HCT116 (cell line): Measurements from ENCODE around the gene TM7SF3.

ENCODE experiments used
- CBX3 ChIP-seq: IDR thresholded peaks from 2 replicates; pipeline ENCODE4 v1.6.1; 2012; ENCODE audit warnings: low read depth
- CTCF ChIP-seq, 3 experiments: fragments of 200-600 bp in 1 of 3; sonication (generic) in 1 of 3; IDR thresholded peaks in 2 of 3; conservative IDR thresholded peaks in 1 of 3; 2 replicates each; pipeline ENCODE4 v1.5.1; 2012 to 2017; ENCODE audit warnings: low read depth in 2 of 3, low read length in 2 of 3, antibody characterized with exemption in 1 of 3, borderline replicate concordance in 1 of 3, control low read depth in 1 of 3, mild to moderate bottlenecking in 1 of 3, mixed read lengths in 1 of 3, mixed run types in 1 of 3, moderate library complexity in 1 of 3; ENCODE audit not compliant: insufficient read depth in 1 of 3
- EZH2 ChIP-seq: fragments of 200-600 bp; sonication (generic); IDR thresholded peaks from 2 replicates; pipeline ENCODE4 v1.6.1; 2017; ENCODE audit warnings: antibody characterized with exemption, mixed run types
- MAX ChIP-seq: IDR thresholded peaks from 2 replicates; pipeline ENCODE4 v1.6.1; 2012
- POLR2A ChIP-seq: IDR thresholded peaks from 2 replicates; pipeline ENCODE4 v1.7.0; 2011; ENCODE audit warnings: borderline replicate concordance; ENCODE audit not compliant: insufficient read depth, insufficient read length; ENCODE audit errors: extremely low read depth
- POLR2AphosphoS5 ChIP-seq: IDR thresholded peaks from 2 replicates; pipeline ENCODE4 v1.6.1; 2011; ENCODE audit warnings: mild to moderate bottlenecking, low read depth, low read length, moderate library complexity
- SP1 ChIP-seq: IDR thresholded peaks from 2 replicates; pipeline ENCODE4 v1.6.1; 2012; ENCODE audit warnings: low read depth
- ZBTB33 ChIP-seq: IDR thresholded peaks from 2 replicates; pipeline ENCODE4 v1.6.1; 2011; ENCODE audit warnings: mild to moderate bottlenecking, low read length, moderate library complexity; ENCODE audit not compliant: insufficient replicate concordance; ENCODE audit errors: extremely low read depth
- ZFX ChIP-seq: fragments of 450-650 bp; IDR thresholded peaks from 2 replicates; pipeline ENCODE4 v1.6.1; 2017

- TF ChIP-seq CTCF (IDR thresholded peaks at IDR 0.05 in 2 of 3, conservative IDR thresholded peaks at IDR 0.05 in 1 of 3; ENCODE audit: borderline replicate concordance in 1 of 3, insufficient read depth in 1 of 3, low read depth in 2 of 3, low read length in 2 of 3) (no peak), MAX (no peak), POLR2AphosphoS5 (no peak), SP1 (no peak), ZBTB33 (no peak), POLR2A (no peak), ZFX (no peak), CBX3 (no peak), EZH2 (no peak)
These were observed 1.8 kb downstream of the TM7SF3 start for GRCh38 chr12:27012239-27012981.
